ENCODE data around the gene SLC38A2.

Gene SLC38A2

DNA sequence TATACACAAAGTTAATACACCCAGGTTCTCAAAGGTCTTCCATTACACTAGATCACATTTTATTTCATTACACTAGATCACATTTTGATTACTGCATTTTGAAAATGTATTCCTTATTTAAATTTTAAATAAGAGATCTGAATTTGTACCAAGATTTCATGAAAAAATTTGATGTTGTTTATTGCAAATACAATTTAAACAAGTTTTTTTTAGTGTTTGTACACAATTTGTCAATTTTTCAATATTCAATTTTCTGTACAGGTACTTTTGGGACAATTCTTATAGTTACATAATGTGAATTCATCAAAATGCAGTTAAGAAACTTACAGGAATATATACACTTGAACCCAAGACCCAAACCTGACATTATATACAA is 14.3 kb downstream of the SLC38A2 start:
- no peak for DNase-seq (ENCODE audit: low read depth)
- H3K4me3 ChIP-seq (ENCODE audit: low read depth, low read length) = no peak overlapping the region

DNA sequence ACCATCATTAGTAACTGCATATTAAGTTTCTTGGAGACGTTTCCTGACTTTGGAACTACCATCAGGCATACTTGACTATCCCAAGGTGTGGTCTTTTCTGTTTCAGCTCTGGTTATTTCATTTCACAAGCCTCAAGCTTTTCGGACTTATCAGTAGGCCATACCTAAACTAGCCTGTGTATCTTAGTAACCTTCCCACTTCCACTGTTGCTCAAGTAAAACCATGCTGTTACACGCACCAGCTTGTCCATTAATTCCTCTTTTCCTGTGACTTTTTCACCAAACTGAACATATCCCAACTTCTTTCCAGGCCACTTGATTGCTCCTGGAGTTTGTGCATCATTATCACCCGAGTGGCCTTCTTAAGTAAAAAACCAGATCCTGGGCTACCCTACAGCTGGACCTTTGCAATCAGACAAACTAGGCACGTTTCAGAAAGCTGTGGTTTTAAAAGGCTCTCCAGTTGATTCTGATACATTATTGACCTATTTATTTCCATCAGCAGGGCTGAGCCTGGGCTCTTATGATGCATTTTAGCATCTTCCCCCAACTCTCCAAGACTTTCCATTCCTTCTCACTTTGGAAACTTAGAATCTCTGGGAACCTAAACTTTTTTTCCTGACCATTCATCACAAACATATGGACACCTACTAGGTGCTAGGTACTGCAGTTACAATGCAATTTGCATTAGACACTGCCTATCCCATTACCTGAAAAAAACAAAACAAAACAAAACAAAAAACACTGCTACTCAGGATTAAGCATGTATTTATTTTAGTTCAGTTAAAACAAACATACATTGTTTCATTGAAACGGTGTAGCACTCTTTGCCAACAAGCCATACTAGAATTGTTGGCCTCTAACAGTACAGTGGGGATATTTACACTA is 14.9 kb downstream of the SLC38A2 start:
- TF ChIP-seq, protein P1, sequence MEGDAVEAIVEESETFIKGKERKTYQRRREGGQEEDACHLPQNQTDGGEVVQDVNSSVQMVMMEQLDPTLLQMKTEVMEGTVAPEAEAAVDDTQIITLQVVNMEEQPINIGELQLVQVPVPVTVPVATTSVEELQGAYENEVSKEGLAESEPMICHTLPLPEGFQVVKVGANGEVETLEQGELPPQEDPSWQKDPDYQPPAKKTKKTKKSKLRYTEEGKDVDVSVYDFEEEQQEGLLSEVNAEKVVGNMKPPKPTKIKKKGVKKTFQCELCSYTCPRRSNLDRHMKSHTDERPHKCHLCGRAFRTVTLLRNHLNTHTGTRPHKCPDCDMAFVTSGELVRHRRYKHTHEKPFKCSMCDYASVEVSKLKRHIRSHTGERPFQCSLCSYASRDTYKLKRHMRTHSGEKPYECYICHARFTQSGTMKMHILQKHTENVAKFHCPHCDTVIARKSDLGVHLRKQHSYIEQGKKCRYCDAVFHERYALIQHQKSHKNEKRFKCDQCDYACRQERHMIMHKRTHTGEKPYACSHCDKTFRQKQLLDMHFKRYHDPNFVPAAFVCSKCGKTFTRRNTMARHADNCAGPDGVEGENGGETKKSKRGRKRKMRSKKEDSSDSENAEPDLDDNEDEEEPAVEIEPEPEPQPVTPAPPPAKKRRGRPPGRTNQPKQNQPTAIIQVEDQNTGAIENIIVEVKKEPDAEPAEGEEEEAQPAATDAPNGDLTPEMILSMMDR (IDR thresholded peaks at IDR 0.05; ENCODE audit: low read depth, low read length, missing control alignments) = no peak
- no peak for DNase-seq (ENCODE audit: low read depth)
- H3K4me3 ChIP-seq (ENCODE audit: low read depth, low read length) = no peak overlapping the region

More for the DNA sequence above, 14.3 kb downstream of the SLC38A2 start:
- TF ChIP-seq, protein P1 (IDR thresholded peaks at IDR 0.05; ENCODE audit: low read depth, low read length, missing control alignments) = no peak

DNA sequence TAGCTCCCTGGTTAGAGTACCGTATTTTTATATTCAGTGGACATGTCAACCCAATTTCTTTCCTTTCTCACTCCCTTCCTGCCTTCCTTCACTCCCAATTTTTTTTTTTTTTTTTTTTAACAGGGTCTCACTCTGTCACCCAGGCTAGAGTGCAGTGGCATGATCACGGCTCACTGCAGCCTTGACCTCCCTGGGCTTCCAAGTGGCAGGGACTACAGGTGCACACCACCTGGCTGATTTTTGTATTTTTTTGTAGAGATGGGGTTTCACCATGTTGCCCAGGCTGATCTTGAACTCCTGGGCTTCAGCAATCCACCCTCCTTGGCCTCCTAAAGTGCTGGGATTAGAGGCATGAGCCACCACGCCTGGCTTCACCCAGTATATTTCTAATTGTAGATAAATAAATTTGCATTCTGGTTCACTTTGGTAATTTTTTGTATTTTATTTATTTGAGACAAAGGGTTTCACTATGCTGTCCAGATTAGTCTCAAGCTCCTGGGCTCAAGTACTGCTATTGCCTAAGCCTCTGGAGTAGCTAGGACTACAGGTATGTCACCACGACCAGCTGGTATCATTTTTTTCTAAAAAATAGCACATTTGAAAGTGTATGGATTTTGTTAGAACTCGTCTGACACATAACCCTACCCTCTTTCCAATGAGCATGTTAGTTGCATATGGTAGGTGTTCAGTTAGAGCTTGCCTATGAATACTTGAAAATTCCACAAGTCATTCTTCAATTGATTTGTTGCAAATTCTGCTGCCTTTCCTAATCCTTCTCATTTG is 15.7 kb downstream of the SLC38A2 start:
- H3K4me3 ChIP-seq (ENCODE audit: low read depth, low read length) = no peak overlapping the region
- TF ChIP-seq, protein P1 (IDR thresholded peaks at IDR 0.05; ENCODE audit: low read depth, low read length, missing control alignments) = no peak
- DNase-seq (ENCODE audit: low read depth) = no peak

DNA sequence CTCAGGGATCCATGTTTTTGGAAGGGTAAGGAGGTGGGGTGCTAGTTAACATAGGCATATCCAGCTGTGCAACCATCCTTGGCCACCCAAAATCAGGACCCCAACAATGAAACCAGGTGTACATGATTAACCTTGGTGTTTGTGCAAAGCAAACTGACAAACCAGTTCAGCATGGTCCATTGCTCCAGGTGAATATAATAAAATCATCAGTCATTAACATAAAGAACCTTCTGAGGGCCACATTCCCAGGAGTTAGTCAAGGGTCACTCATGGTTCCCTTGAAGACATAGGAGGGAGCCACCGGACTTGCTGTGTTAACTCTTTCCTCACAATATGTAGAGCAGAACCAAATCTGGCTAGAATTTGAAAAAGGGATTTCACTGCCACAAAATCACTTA is 17.8 kb downstream of the SLC38A2 start:
- no peak for DNase-seq (ENCODE audit: low read depth)
- no peak overlapping the region for H3K4me3 ChIP-seq (ENCODE audit: low read depth, low read length)
- TF ChIP-seq, protein P1 (IDR thresholded peaks at IDR 0.05; ENCODE audit: low read depth, low read length, missing control alignments) = no peak

DNA sequence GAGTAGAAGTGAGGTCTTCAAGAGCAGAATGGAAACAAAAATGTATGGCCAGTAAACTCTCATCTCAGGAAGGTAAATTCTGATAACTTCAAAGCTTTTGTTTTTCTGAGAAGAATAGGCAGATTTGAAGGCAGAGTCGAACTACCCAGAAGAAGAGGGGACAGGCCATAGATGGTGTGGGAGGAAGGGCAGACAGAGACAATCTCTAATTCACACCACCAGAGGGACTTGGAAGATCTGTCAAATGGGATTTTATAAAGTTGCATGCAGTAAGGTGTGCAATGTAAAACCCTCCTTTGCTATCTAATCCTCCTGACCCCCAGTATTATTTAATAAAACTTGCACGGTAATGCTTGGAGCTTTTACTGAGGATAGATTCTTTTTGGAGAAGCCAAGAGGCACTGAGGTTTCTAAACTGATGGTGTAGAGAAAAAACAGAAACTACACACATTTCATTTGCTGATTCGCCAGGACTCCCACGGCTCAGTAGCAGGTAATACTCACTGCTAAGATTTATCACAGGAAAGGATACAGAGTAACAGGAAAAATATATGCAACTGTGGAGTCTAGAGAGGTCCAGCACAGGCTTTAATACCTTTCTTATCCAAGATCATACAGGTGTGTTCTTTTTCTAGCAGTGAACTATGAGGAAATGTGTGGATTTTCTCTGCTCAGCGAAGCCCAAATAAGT is 18.3 kb downstream of the SLC38A2 start:
- TF ChIP-seq, protein P1 (IDR thresholded peaks at IDR 0.05; ENCODE audit: low read depth, low read length, missing control alignments) = peak; percentile 28
- no peak overlapping the region for H3K4me3 ChIP-seq (ENCODE audit: low read depth, low read length)
- no peak for DNase-seq (ENCODE audit: low read depth)

DNA sequence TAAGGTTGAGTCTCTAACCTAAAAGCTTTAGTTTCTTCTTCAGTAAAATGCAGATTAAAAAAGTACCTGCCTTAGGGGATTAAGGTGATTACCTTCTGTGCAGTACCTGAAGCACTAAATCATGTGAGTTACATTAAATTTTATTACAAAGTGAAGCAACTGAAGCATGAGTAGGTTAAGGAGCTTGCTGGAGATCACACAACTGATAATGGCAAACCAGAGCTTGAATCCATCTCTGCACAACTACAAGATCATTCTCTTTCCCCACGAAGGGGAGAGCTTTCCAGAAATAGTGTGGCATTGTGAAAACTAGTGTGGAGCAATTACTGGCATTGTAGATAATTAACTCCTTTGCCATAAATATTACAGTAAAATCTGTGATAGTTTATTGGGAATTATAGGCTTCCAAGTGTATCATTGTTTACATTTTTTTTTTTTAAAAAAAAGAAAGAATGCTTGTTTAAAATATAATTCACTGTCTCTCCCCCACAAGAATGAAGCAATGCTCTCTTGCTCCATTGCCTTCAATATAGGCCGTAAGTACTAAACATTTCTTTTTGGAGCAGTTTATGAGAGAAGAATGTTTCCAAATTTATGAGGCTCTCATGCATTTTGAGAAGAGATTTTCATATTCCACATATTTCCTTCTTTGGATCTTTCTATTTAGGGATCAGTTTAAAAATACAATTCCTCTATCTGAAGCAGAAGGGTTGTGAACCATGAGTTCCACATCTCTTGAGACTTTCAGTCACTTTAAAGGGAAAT is 20.5 kb downstream of the SLC38A2 start:
- no peak for DNase-seq (ENCODE audit: low read depth)
- TF ChIP-seq, protein P1 (IDR thresholded peaks at IDR 0.05; ENCODE audit: low read depth, low read length, missing control alignments) = no peak

More for the DNA sequence above, 20.5 kb downstream of the SLC38A2 start:
- no peak overlapping the region for H3K4me3 ChIP-seq (ENCODE audit: low read depth, low read length)

All from GM12864 (cell line).